IMR-90 (cell line): Measurements from ENCODE around the gene KCNJ18.
"Not testable (repeated sequence)": the region's sequence is repeated elsewhere in the genome, so short reads cannot be mapped to it uniquely, and the experiment has no call there.

Experiments
- CHD1 ChIP-seq: IDR thresholded peaks from 2 replicates; pipeline ENCODE4 v1.6.1; 2012; ENCODE audit warnings: low read depth, low read length, improper control_type of control experiment
- CTCF ChIP-seq: conservative IDR thresholded peaks from 2 replicates; pipeline ENCODE4 v1.5.1; 2012; ENCODE audit warnings: mild to moderate bottlenecking, low read depth, low read length, improper control_type of control experiment
- FOS ChIP-seq: fragments of 150-350 bp; IDR thresholded peaks from 2 replicates; pipeline ENCODE4 v1.6.1; 2016; ENCODE audit warnings: low read depth, low read length
- MAFK ChIP-seq: IDR thresholded peaks from 2 replicates; pipeline ENCODE4 v1.6.1; 2012; ENCODE audit warnings: low read depth, low read length, improper control_type of control experiment
- MAZ ChIP-seq: IDR thresholded peaks from 2 replicates; pipeline ENCODE4 v1.6.1; 2012; ENCODE audit warnings: low read depth, mild to moderate bottlenecking, low read length, improper control_type of control experiment, moderate library complexity, borderline replicate concordance
- MXI1 ChIP-seq: IDR thresholded peaks from 2 replicates; pipeline ENCODE4 v1.6.1; 2012; ENCODE audit warnings: low read depth, mild to moderate bottlenecking, low read length, moderate library complexity, borderline replicate concordance
- NFE2L2 ChIP-seq: fragments of 150-350 bp; IDR thresholded peaks from 2 replicates; pipeline ENCODE4 v1.6.1; 2016; ENCODE audit warnings: low read depth, mild to moderate bottlenecking, low read length
- POLR2A ChIP-seq: IDR thresholded peaks from 2 replicates; pipeline ENCODE4 v1.6.1; 2012; ENCODE audit warnings: mild to moderate bottlenecking, low read depth, low read length
- RAD21 ChIP-seq: IDR thresholded peaks from 2 replicates; pipeline ENCODE4 v1.6.1; 2012; ENCODE audit warnings: low read length, improper control_type of control experiment
- RCOR1 ChIP-seq: IDR thresholded peaks from 2 replicates; pipeline ENCODE4 v1.6.1; 2012; ENCODE audit warnings: mild to moderate bottlenecking, low read length, improper control_type of control experiment; ENCODE audit not compliant: insufficient replicate concordance
- RFX5 ChIP-seq: IDR thresholded peaks from 2 replicates; pipeline ENCODE4 v1.8.0; 2012; ENCODE audit warnings: low read depth, mild to moderate bottlenecking, low read length, moderate library complexity
- SMC3 ChIP-seq: fragments of 150-350 bp; IDR thresholded peaks from 2 replicates; pipeline ENCODE4 v1.6.1; 2016; ENCODE audit warnings: low read depth, mild to moderate bottlenecking, antibody characterized with exemption, low read length, moderate library complexity
- TF ChIP-seq, protein P1 (sequence below): fragments of 150-350 bp; IDR thresholded peaks from 2 replicates; pipeline ENCODE4 v1.6.1; 2016; ENCODE audit warnings: low read depth, mild to moderate bottlenecking, low read length, moderate library complexity, borderline replicate concordance

DNA sequence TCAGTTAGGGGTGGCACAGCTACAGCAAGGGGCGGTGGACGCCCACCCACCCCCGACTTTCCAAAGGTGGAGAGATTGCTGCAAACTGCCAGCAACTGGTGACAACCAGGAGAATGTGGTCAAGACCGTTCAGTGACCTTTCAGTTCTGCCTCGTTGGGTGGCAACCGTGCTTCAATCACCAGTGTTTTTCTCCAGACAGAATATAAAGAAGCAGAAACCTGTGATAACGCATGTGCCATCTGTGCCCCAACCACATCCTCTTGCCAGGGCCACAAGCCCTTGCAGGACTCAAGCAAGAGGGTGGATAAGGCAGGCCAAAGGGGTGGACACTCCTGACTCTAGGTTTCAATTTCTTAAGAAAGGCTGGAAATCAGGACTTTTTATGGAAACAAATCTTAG lies 47.2 kb downstream of the KCNJ18 start:
- not testable (repeated sequence) for TF ChIP-seq RFX5, CTCF, POLR2A, NFE2L2, MXI1, MAZ, RCOR1, CHD1, RAD21, FOS, SMC3, MAFK
- TF ChIP-seq, protein P1, sequence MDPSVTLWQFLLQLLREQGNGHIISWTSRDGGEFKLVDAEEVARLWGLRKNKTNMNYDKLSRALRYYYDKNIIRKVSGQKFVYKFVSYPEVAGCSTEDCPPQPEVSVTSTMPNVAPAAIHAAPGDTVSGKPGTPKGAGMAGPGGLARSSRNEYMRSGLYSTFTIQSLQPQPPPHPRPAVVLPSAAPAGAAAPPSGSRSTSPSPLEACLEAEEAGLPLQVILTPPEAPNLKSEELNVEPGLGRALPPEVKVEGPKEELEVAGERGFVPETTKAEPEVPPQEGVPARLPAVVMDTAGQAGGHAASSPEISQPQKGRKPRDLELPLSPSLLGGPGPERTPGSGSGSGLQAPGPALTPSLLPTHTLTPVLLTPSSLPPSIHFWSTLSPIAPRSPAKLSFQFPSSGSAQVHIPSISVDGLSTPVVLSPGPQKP: not testable (repeated sequence)
